GM12801 (cell line): ENCODE measurements around the gene DGKI.

Experiments used
- CTCF ChIP-seq: IDR thresholded peaks from one replicate; pipeline ENCODE4 v1.5.1; 2011; ENCODE audit warnings: control low read depth; ENCODE audit not compliant: insufficient read length; ENCODE audit errors: extremely low read depth

Gene DGKI

GRCh38 chr7:137772316-137772715 is 74.5 kb downstream of the DGKI start:
- TF ChIP-seq CTCF = no peak

DNA sequence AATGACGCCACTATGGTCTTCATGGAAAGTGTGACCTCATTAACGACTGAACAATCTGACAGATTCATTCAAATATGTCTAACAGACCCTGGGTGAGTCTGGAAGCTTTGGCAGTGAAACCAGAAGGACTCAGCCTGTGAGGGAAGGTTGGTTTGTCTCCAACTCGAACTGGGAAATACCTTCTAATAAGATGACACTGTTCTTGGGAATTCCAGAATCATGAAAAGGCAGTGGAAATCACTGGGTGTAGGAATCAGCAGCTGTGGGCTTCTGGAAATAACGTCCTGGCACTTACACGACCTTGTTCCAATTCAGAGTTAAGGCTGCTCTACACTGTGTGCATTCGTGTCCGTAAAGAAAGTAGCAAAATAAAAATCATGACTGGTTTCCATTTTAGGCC is 75.1 kb downstream of the DGKI start:
- TF ChIP-seq CTCF = no peak

DNA sequence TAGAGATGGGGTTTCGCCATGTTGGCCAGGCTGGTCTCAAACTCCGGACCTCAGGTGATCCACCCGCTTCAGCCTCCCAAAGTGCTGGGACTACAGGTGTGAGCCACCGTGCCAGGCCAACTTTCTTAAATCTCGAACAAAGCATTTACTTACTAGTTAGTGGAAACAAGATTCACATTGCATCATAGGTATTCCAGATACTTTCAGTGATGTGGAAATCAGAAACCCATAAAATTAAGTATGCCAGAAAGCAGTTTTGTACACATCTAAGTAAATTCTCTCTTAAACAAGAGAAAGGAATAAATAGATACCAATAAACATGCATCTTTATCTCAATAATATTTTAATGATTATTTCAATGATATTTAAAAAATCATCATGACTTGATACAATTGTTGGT is 75.5 kb downstream of the DGKI start:
- TF ChIP-seq CTCF = no peak

DNA sequence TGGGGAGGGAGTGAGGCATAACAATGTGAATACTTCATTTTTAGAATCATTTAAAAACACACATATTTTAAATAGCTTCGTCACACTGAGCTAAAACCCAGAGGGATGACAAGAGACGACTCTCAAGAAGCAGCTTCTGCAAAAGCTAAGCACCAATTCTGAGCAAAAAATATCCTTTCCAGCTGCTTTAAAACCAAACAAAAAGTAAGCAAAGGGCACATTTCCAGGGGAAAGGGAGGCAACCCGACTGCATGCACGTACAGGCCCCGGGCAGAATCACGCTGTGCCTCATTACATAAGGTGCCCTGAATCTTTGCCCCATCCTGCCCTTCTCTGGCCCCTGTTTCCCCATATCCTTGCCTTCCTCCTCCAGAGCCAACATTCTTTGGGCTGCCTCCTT is 78.4 kb downstream of the DGKI start:
- no peak for TF ChIP-seq CTCF

- TF ChIP-seq CTCF = no peak
Observed at GRCh38 chr7:137762334-137762733, 84.4 kb downstream of the DGKI start.

- no peak for TF ChIP-seq CTCF
Observed at GRCh38 chr7:137760111-137760510, 86.7 kb downstream of the DGKI start.

- TF ChIP-seq CTCF = no peak
Observed at GRCh38 chr7:137757146-137757925, 89.4 kb downstream of the DGKI start.
